ENCODE measurements around the gene BCAR3. TPM values are rescaled to one million over a fixed set of nuclear protein-coding genes. Genes with fewer than 3 reads are reported as not detected.
"Not testable (repeated sequence)": the region's sequence is repeated elsewhere in the genome, so short reads cannot be mapped to it uniquely, and the experiment has no call there.

Gene BCAR3
- total RNA-seq, 1 donor from 2014 or later = 38.5 TPM

GRCh38 chr1:93656491-93656890 lies 25.1 kb downstream of the BCAR3 start:
- TF ChIP-seq CTCF (conservative IDR thresholded peaks at IDR 0.05) = no peak
- Mint-ChIP-seq H3K4me1 (peaks cover 46% of the 10 kb centered on the region), H3K4me3 (no peak overlapping the region), H3K27me3 (ENCODE audit: low read depth) (no peaks in the 10 kb centered on the region), H3K9me3 (no peaks in the 10 kb centered on the region), H3K27ac (ENCODE audit: unreplicated experiment) (peak overlapping the region; percentile 59), H3K36me3 (ENCODE audit: low read depth) (peaks cover 28% of the 10 kb centered on the region)
- DNase-seq (ENCODE audit: low read depth, low spot score) = no peak

- H3K4me3 Mint-ChIP-seq = no peak overlapping the region
- H3K27ac Mint-ChIP-seq (ENCODE audit: unreplicated experiment) = no peak overlapping the region
These were observed 28.0 kb downstream of the BCAR3 start for GRCh38 chr1:93653656-93654055.

GRCh38 chr1:93652323-93652949 lies 29.2 kb downstream of the BCAR3 start:
- H3K4me3 Mint-ChIP-seq = no peak overlapping the region
- peaks cover 41% of the 10 kb centered on the region for H3K4me1 Mint-ChIP-seq
- H3K27ac Mint-ChIP-seq (ENCODE audit: unreplicated experiment) = peak overlapping the region; percentile 48
- no peak for TF ChIP-seq CTCF (conservative IDR thresholded peaks at IDR 0.05)
- peaks cover 27% of the 10 kb centered on the region for H3K36me3 Mint-ChIP-seq (ENCODE audit: low read depth)
- H3K9me3 Mint-ChIP-seq = no peaks in the 10 kb centered on the region
- no peaks in the 10 kb centered on the region for H3K27me3 Mint-ChIP-seq (ENCODE audit: low read depth)
- DNase-seq (ENCODE audit: low read depth, low spot score) = no peak

More at GRCh38 chr1:93653656-93654055, 28.0 kb downstream of the BCAR3 start:
- DNase-seq (ENCODE audit: low read depth, low spot score) = no peak
- no peak for TF ChIP-seq CTCF (conservative IDR thresholded peaks at IDR 0.05)
- Mint-ChIP-seq H3K9me3 (no peaks in the 10 kb centered on the region), H3K27me3 (ENCODE audit: low read depth) (no peaks in the 10 kb centered on the region), H3K4me1 (peaks cover 37% of the 10 kb centered on the region), H3K36me3 (ENCODE audit: low read depth) (peaks cover 22% of the 10 kb centered on the region)

- Mint-ChIP-seq H3K27me3 (ENCODE audit: low read depth) (no peaks in the 10 kb centered on the region), H3K9me3 (no peaks in the 10 kb centered on the region), H3K4me1 (peaks cover 41% of the 10 kb centered on the region), H3K27ac (ENCODE audit: unreplicated experiment) (peak overlapping the region; percentile 21), H3K36me3 (ENCODE audit: low read depth) (peaks cover 27% of the 10 kb centered on the region), H3K4me3 (no peak overlapping the region)
- DNase-seq (ENCODE audit: low read depth, low spot score) = no peak
- no peak for TF ChIP-seq CTCF (conservative IDR thresholded peaks at IDR 0.05)
These were observed 29.9 kb downstream of the BCAR3 start for GRCh38 chr1:93651695-93652094.

GRCh38 chr1:93650159-93650558 lies 31.5 kb downstream of the BCAR3 start:
- not testable (repeated sequence) for H3K9me3 Mint-ChIP-seq; DNase-seq (ENCODE audit: low read depth, low spot score); H3K27ac Mint-ChIP-seq (ENCODE audit: unreplicated experiment); H3K4me3 Mint-ChIP-seq; H3K27me3 Mint-ChIP-seq (ENCODE audit: low read depth)
- Mint-ChIP-seq H3K36me3 (ENCODE audit: low read depth) (peaks cover 17% of the 10 kb centered on the region), H3K4me1 (peaks cover 30% of the 10 kb centered on the region)

GRCh38 chr1:93649231-93649630 lies 32.4 kb downstream of the BCAR3 start:
- no peak for DNase-seq (ENCODE audit: low read depth, low spot score)
- Mint-ChIP-seq H3K27me3 (ENCODE audit: low read depth) (no peaks in the 10 kb centered on the region), H3K27ac (ENCODE audit: unreplicated experiment) (no peak overlapping the region), H3K36me3 (ENCODE audit: low read depth) (peaks cover 9% of the 10 kb centered on the region), H3K9me3 (no peaks in the 10 kb centered on the region), H3K4me1 (peaks cover 30% of the 10 kb centered on the region), H3K4me3 (no peak overlapping the region)
- no peak for TF ChIP-seq CTCF (conservative IDR thresholded peaks at IDR 0.05)

All from neural crest cell (in vitro differentiated cells).